Fibroblast of peridontal ligament (primary cell): ENCODE data around the gene S100P.
"Not testable (repeated sequence)": the region's sequence is repeated elsewhere in the genome, so short reads cannot be mapped to it uniquely, and the experiment has no call there.

ENCODE experiments used
- DNase-seq: peaks from one replicate; pipeline ENCODE4 v3.0.0-alpha.2; 2010; ENCODE audit errors: extremely low read depth

Gene S100P

GRCh38 chr4:6693231-6694176 is at the start of gene S100P:
Gene S100P, plus strand, starts transcription at chr4:6693878. Its CDS starts 55 bp downstream, at chr4:6693933.
- DNase-seq, result no peak

- no peak for DNase-seq
Observed at GRCh38 chr4:6644792-6645530, 48.7 kb upstream of the S100P start.

GRCh38 chr4:6647169-6647568 is 46.5 kb upstream of the S100P start:
- no peak for DNase-seq

GRCh38 chr4:6647582-6648230 is 46.0 kb upstream of the S100P start:
- DNase-seq, result no peak

- no peak for DNase-seq
Observed at GRCh38 chr4:6649216-6649615, 44.5 kb upstream of the S100P start.

- DNase-seq, result not testable (repeated sequence)
Observed at GRCh38 chr4:6654211-6654610, 39.5 kb upstream of the S100P start.

GRCh38 chr4:6655291-6655690 is 38.4 kb upstream of the S100P start:
- not testable (repeated sequence) for DNase-seq

- DNase-seq, result no peak
Observed at GRCh38 chr4:6655924-6656323, 37.8 kb upstream of the S100P start.

GRCh38 chr4:6657242-6658208 is 36.2 kb upstream of the S100P start:
- no peak for DNase-seq

- DNase-seq, result no peak
Observed at GRCh38 chr4:6658209-6658595, 35.5 kb upstream of the S100P start.

GRCh38 chr4:6658597-6659075 is 35.0 kb upstream of the S100P start:
- peak; percentile 19 for DNase-seq

- DNase-seq, result no peak
Observed at GRCh38 chr4:6659897-6660296, 33.8 kb upstream of the S100P start.

- no peak for DNase-seq
Observed at GRCh38 chr4:6660430-6660829, 33.2 kb upstream of the S100P start.

- DNase-seq, result no peak
Observed at GRCh38 chr4:6662591-6662990, 31.1 kb upstream of the S100P start.

GRCh38 chr4:6663596-6664393 is 29.9 kb upstream of the S100P start:
- DNase-seq, result no peak

GRCh38 chr4:6665320-6665654 is 28.4 kb upstream of the S100P start:
- DNase-seq, result no peak

GRCh38 chr4:6668391-6668790 is 25.3 kb upstream of the S100P start:
- DNase-seq, result peak; percentile 88

- no peak for DNase-seq
Observed at GRCh38 chr4:6671648-6672047, 22.0 kb upstream of the S100P start.

GRCh38 chr4:6672131-6672530 is 21.5 kb upstream of the S100P start:
- DNase-seq, result no peak

- DNase-seq, result not testable (repeated sequence)
Observed at GRCh38 chr4:6672541-6673190, 21.0 kb upstream of the S100P start.
